HEK293 (cell line): Measurements from ENCODE around the gene PSD2.

Experiments used
- AEBP2 ChIP-seq: fragments of 450-650 bp; formaldehyde crosslinking; IDR thresholded peaks from 2 replicates; pipeline ENCODE4 v1.5.1; 2016; ENCODE audit warnings: missing biosample characterization, missing genetic modification characterization, borderline replicate concordance
- KLF8 ChIP-seq: fragments of 450-650 bp; formaldehyde crosslinking; IDR thresholded peaks from 2 replicates; pipeline ENCODE4 v1.5.1; 2016; ENCODE audit warnings: missing biosample characterization, missing genetic modification characterization
- MYNN ChIP-seq: fragments of 450-650 bp; formaldehyde crosslinking; IDR thresholded peaks from 2 replicates; pipeline ENCODE4 v1.5.1; 2016; ENCODE audit warnings: missing biosample characterization, missing genetic modification characterization, borderline replicate concordance
- PRDM2 ChIP-seq: fragments of 450-650 bp; formaldehyde crosslinking; IDR thresholded peaks from 2 replicates; pipeline ENCODE4 v1.5.1; 2016; ENCODE audit warnings: missing biosample characterization, missing genetic modification characterization, borderline replicate concordance
- REPIN1 ChIP-seq: fragments of 450-650 bp; formaldehyde crosslinking; IDR thresholded peaks from 2 replicates; pipeline ENCODE4 v1.5.1; 2017; ENCODE audit warnings: missing biosample characterization, missing genetic modification characterization, low read depth
- SP7 ChIP-seq: fragments of 450-650 bp; formaldehyde crosslinking; IDR thresholded peaks from 2 replicates; pipeline ENCODE4 v1.5.1; 2016; ENCODE audit warnings: missing biosample characterization, missing genetic modification characterization
- TRIM28 ChIP-seq: IDR thresholded peaks from 2 replicates; pipeline ENCODE4 v1.6.1; 2011; ENCODE audit warnings: low read length, control low read depth, borderline replicate concordance
- ZBTB7A ChIP-seq: fragments of 450-650 bp; formaldehyde crosslinking; IDR thresholded peaks from 2 replicates; pipeline ENCODE4 v1.5.1; 2016; ENCODE audit warnings: low read depth, missing biosample characterization, missing genetic modification characterization
- ZFP37 ChIP-seq: fragments of 450-650 bp; formaldehyde crosslinking; IDR thresholded peaks from 2 replicates; pipeline ENCODE4 v1.5.1; 2016; ENCODE audit warnings: missing biosample characterization, missing genetic modification characterization
- ZFP41 ChIP-seq: fragments of 450-650 bp; formaldehyde crosslinking; IDR thresholded peaks from 2 replicates; pipeline ENCODE4 v1.5.1; 2016; ENCODE audit warnings: missing biosample characterization, missing genetic modification characterization, borderline replicate concordance
- ZNF157 ChIP-seq: fragments of 450-650 bp; formaldehyde crosslinking; IDR thresholded peaks from 2 replicates; pipeline ENCODE4 v1.5.1; 2016; ENCODE audit warnings: missing biosample characterization, missing genetic modification characterization
- ZNF211 ChIP-seq: fragments of 450-650 bp; formaldehyde crosslinking; IDR thresholded peaks from 2 replicates; pipeline ENCODE4 v1.5.1; 2016; ENCODE audit warnings: low read depth, missing biosample characterization, missing genetic modification characterization
- ZNF214 ChIP-seq: fragments of 450-650 bp; formaldehyde crosslinking; IDR thresholded peaks from 2 replicates; pipeline ENCODE4 v1.5.1; 2017; ENCODE audit warnings: missing biosample characterization, mild to moderate bottlenecking, missing genetic modification characterization, borderline replicate concordance
- ZNF366 ChIP-seq: fragments of 450-650 bp; formaldehyde crosslinking; conservative IDR thresholded peaks from 2 replicates; pipeline ENCODE4 v1.5.1; 2016; ENCODE audit warnings: missing biosample characterization, missing genetic modification characterization
- ZNF37A ChIP-seq: fragments of 450-650 bp; IDR thresholded peaks from 2 replicates; pipeline ENCODE4 v1.5.1; 2018; ENCODE audit warnings: missing biosample characterization, missing genetic modification characterization
- ZNF416 ChIP-seq: fragments of 450-650 bp; formaldehyde crosslinking; IDR thresholded peaks from 2 replicates; pipeline ENCODE4 v1.5.1; 2016; ENCODE audit warnings: missing biosample characterization, missing genetic modification characterization
- ZNF449 ChIP-seq: fragments of 450-650 bp; formaldehyde crosslinking; IDR thresholded peaks from 2 replicates; pipeline ENCODE4 v1.5.1; 2017; ENCODE audit warnings: missing biosample characterization, mild to moderate bottlenecking, missing genetic modification characterization, moderate library complexity
- ZNF521 ChIP-seq: fragments of 450-650 bp; formaldehyde crosslinking; IDR thresholded peaks from 2 replicates; pipeline ENCODE4 v1.5.1; 2017; ENCODE audit warnings: missing biosample characterization, mild to moderate bottlenecking, missing genetic modification characterization
- ZNF529 ChIP-seq: fragments of 450-650 bp; formaldehyde crosslinking; IDR thresholded peaks from 2 replicates; pipeline ENCODE4 v1.5.1; 2017; ENCODE audit warnings: missing genetic modification characterization, missing biosample characterization; ENCODE audit not compliant: insufficient replicate concordance
- ZNF571 ChIP-seq: fragments of 450-650 bp; formaldehyde crosslinking; IDR thresholded peaks from 2 replicates; pipeline ENCODE4 v1.5.0; 2017; ENCODE audit warnings: missing biosample characterization, missing genetic modification characterization
- ZNF585B ChIP-seq: fragments of 450-650 bp; formaldehyde crosslinking; IDR thresholded peaks from 2 replicates; pipeline ENCODE4 v1.5.1; 2016; ENCODE audit warnings: missing biosample characterization, missing genetic modification characterization
- ZNF654 ChIP-seq: fragments of 450-650 bp; formaldehyde crosslinking; IDR thresholded peaks from 2 replicates; pipeline ENCODE4 v1.5.1; 2016; ENCODE audit warnings: low read depth, missing biosample characterization, missing genetic modification characterization
- ZNF660 ChIP-seq: fragments of 450-650 bp; IDR thresholded peaks from 2 replicates; pipeline ENCODE4 v1.5.1; 2018; ENCODE audit warnings: missing biosample characterization, mild to moderate bottlenecking, missing genetic modification characterization
- ZNF664 ChIP-seq: fragments of 450-650 bp; formaldehyde crosslinking; IDR thresholded peaks from 2 replicates; pipeline ENCODE4 v1.5.1; 2016; ENCODE audit warnings: missing biosample characterization, missing genetic modification characterization
- ZNF670 ChIP-seq: fragments of 450-650 bp; formaldehyde crosslinking; IDR thresholded peaks from 2 replicates; pipeline ENCODE4 v1.5.1; 2016; ENCODE audit warnings: missing biosample characterization, missing genetic modification characterization, low read depth
- ZNF76 ChIP-seq: fragments of 450-650 bp; formaldehyde crosslinking; IDR thresholded peaks from 2 replicates; pipeline ENCODE4; 2016; ENCODE audit warnings: low read depth, missing biosample characterization, missing genetic modification characterization, borderline replicate concordance
- ZNF843 ChIP-seq: fragments of 450-650 bp; formaldehyde crosslinking; IDR thresholded peaks from 2 replicates; pipeline ENCODE4 v1.5.1; 2016; ENCODE audit warnings: missing biosample characterization, missing genetic modification characterization
- ZSCAN30 ChIP-seq: fragments of 450-650 bp; IDR thresholded peaks from 2 replicates; pipeline ENCODE4 v1.5.1; 2018; ENCODE audit warnings: missing biosample characterization, mild to moderate bottlenecking, missing genetic modification characterization, moderate library complexity
- TF ChIP-seq, protein P1 (sequence below): fragments of 450-650 bp; formaldehyde crosslinking; IDR thresholded peaks from 2 replicates; pipeline ENCODE4 v1.5.1; 2016; ENCODE audit warnings: missing biosample characterization, missing genetic modification characterization

The PSD2 gene

DNA sequence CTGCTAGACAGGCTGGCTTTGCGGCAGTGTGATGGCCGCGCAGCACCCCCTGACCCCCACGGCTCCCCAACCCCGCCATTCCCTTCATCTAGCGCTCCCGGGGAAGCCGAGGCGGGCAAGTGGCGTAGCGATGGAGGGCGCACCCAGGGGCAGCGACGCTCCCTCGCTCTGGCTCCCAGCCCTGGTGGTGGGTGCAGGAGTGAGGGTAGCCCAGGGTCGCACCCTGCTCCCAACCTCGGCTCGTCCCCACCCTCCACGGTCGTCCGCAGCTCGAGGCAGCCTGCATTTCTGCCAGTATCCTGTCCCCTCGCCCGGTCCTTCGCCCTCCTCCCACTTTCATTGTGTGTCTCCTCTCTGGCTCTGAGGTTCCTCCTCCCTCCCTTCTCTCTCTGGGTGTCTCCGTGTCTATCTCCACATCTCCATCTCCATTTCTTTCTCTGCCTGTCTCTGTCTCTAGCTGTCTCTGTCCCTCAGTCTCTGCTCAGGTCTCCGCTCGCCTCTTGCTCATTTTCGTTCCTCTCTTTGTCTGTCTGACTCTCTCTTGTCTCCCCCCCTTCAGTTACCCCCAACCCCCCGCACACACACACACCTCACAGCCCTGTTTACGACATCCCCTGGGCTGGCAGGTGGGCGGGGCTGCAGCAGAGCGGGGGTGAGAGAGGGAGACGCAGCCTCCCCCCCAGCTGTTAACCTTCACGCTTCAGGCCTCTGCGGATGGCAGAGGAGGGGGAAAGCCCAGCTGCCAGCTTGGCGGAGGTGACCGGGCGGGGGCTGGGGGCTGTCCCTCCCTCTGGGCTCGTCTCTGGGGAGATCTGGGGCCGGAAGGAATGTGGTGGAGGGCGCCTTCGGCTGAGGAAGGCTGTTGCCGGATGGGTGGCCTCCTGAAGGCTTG lies 48.7 kb upstream of the PSD2 start (continued):
- TF ChIP-seq ZNF654 (no peak), KLF8 (peak; percentile 86), ZNF571 (no peak), ZNF211 (tag by site-specific recombination) (no peak), ZNF157 (tag by site-specific recombination) (peak; percentile 37; the same call in 1 of the 2 replicates), ZBTB7A (peak; percentile 17; the same call in 1 of the 2 replicates), ZNF449 (tag by site-specific recombination) (peak; percentile 44; the same call in 1 of the 2 replicates), ZNF664 (tag by site-specific recombination) (no peak), ZNF416 (tag by site-specific recombination) (no peak), ZNF585B (no peak), SP7 (tag by site-specific recombination) (peak; percentile 90), ZNF670 (tag by site-specific recombination) (no peak), ZNF366 (tag by site-specific recombination) (peak; percentile 99), PRDM2 (tag by site-specific recombination) (no peak), AEBP2 (tag by site-specific recombination) (no peak), ZNF521 (no peak), ZNF529 (tag by site-specific recombination) (no peak), ZFP41 (no peak), ZNF37A (tag by site-specific recombination) (no peak), ZNF76 (tag by site-specific recombination) (peak; percentile 57), ZFP37 (tag by site-specific recombination) (peak; percentile 68; the same call in 1 of the 2 replicates), ZSCAN30 (tag by site-specific recombination) (peak; percentile 32; the same call in 1 of the 2 replicates), ZNF214 (no peak), REPIN1 (tag by site-specific recombination) (no peak), MYNN (tag by site-specific recombination) (peak; percentile 56; the same call in 1 of the 2 replicates), ZNF843 (tag by site-specific recombination) (peak; percentile 70), TRIM28 (no peak), ZNF660 (no peak)
- TF ChIP-seq, protein P1, sequence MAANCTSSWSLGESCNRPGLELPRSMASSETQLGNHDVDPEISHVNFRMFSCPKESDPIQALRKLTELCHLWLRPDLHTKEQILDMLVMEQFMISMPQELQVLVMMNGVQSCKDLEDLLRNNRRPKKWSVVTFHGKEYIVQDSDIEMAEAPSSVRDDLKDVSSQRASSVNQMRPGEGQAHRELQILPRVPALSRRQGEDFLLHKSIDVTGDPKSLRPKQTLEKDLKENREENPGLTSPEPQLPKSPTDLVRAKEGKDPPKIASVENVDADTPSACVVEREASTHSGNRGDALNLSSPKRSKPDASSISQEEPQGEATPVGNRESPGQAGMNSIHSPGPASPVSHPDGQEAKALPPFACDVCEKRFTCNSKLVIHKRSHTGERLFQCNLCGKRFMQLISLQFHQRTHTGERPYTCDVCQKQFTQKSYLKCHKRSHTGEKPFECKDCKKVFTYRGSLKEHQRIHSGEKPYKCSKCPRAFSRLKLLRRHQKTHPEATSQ (tag by site-specific recombination) = no peak
